Tibial nerve (tissue), 4 donors: Measurements from ENCODE around the gene PTPN14. TPM values are rescaled to one million over a fixed set of nuclear protein-coding genes. Genes with fewer than 3 reads are reported as not detected.

Experiments
- DNase-seq, 2 donors: peaks; one replicate each; pipeline ENCODE4 v3.0.0-alpha.2; 2019; ENCODE audit warnings: low spot score in 2 of 2
- H3K27ac ChIP-seq, 4 donors: fragments of 200-600 bp; sonication (generic) in 3 of 4; one replicate each; pipeline ENCODE4 v1.5.1; 2017 to 2019; ENCODE audit warnings: mild to moderate bottlenecking in 1 of 4
- H3K27me3 ChIP-seq, 2 donors: fragments of 200-600 bp; sonication (generic) in 1 of 2; one replicate each; pipeline versions ENCODE4 v1.5.1 to v1.6.0; 2017 to 2019
- H3K36me3 ChIP-seq, 3 donors: fragments of 200-600 bp; sonication (generic); one replicate each; pipeline ENCODE4 v1.5.1; 2018 to 2019
- H3K4me1 ChIP-seq, 4 donors: fragments of 200-600 bp; sonication (generic) in 3 of 4; one replicate each; pipeline ENCODE4 v1.5.1; 2017 to 2019
- H3K4me3 ChIP-seq, 4 donors: fragments of 200-600 bp; sonication (generic) in 3 of 4; one replicate each; pipeline ENCODE4 v1.5.1; 2017 to 2019; ENCODE audit warnings: mild to moderate bottlenecking in 1 of 4, moderate library complexity in 1 of 4
- H3K9me3 ChIP-seq, 4 donors: fragments of 200-600 bp; sonication (generic) in 3 of 4; one replicate each; pipeline ENCODE4 v1.5.1; 2017 to 2019
- CTCF ChIP-seq, 5 experiments: fragments of 200-600 bp in 3 of 5; fragments of 450-650 bp in 2 of 5; sonication (generic) in 3 of 5; IDR thresholded peaks; one replicate each; pipeline ENCODE4 v1.5.1; 2016 to 2019; ENCODE audit warnings: antibody characterized with exemption in 5 of 5, mild to moderate bottlenecking in 3 of 5, moderate library complexity in 2 of 5
- EP300 ChIP-seq, 2 donors: sonication (generic); formaldehyde crosslinking; IDR thresholded peaks; one replicate each; pipeline ENCODE4 v1.6.1; 2017; ENCODE audit warnings: antibody characterized with exemption in 2 of 2, mild to moderate bottlenecking in 1 of 2
- POLR2A ChIP-seq, 2 donors: fragments of 450-650 bp; IDR thresholded peaks; one replicate each; pipeline ENCODE4 v1.6.1; 2017; ENCODE audit warnings: antibody characterized with exemption in 2 of 2, mild to moderate bottlenecking in 2 of 2, moderate library complexity in 2 of 2
- WGBS, 2 donors: methylation state at CpG; one replicate each; pipeline ENCODE4 v1.1.5; 2018; 5-methylcytosine and 5-hydroxymethylcytosine counted together
- total RNA-seq, 4 donors: library from RNA; depleted of rRNA; stranded (reverse); fragments of >200 nt; gene quantifications; one replicate each; pipeline ENCODE4 v1.1.0, GENCODE V29; 2016

Gene PTPN14
- total RNA-seq, 4 donors from 2014 or later, result 25.8 to 47.4 (median 38.2) TPM

- no peak overlapping the region for H3K4me3 ChIP-seq
- H3K9me3 ChIP-seq, result no peaks in the 10 kb centered on the region
- WGBS, 2 donors, result 38 to 53% methylated on average over 2 of the region's 2 CpGs
- H3K27ac ChIP-seq, result peak overlapping the region in 1 of 4 donors; percentile 4
- no peaks in the 10 kb centered on the region for H3K27me3 ChIP-seq
- TF ChIP-seq CTCF (IDR thresholded peaks at IDR 0.05), result no peak
- no peak for TF ChIP-seq POLR2A (IDR thresholded peaks at IDR 0.05)
- TF ChIP-seq EP300 (IDR thresholded peaks at IDR 0.05), result no peak
- peaks cover 0 to 10% (median 2%) of the 10 kb centered on the region in 4 donors for H3K4me1 ChIP-seq
- no peak for DNase-seq
- no peaks in the 10 kb centered on the region for H3K36me3 ChIP-seq
Measured at GRCh38 chr1:214460304-214460916, 91.0 kb downstream of the PTPN14 start.

GRCh38 chr1:214459895-214460294 lies 91.5 kb downstream of the PTPN14 start:
- Histone ChIP-seq H3K36me3 (no peaks in the 10 kb centered on the region), H3K4me3 (no peak overlapping the region), H3K4me1 (peaks cover 0 to 16% (median 2%) of the 10 kb centered on the region in 4 donors), H3K27me3 (no peaks in the 10 kb centered on the region), H3K9me3 (no peaks in the 10 kb centered on the region), H3K27ac (no peak overlapping the region)
- no peak for DNase-seq
- 54 to 60% methylated on average over 3 of the region's 3 CpGs for WGBS, 2 donors
- no peak for TF ChIP-seq POLR2A (IDR thresholded peaks at IDR 0.05)
- no peak for TF ChIP-seq CTCF (IDR thresholded peaks at IDR 0.05)
- no peak for TF ChIP-seq EP300 (IDR thresholded peaks at IDR 0.05)

GRCh38 chr1:214458541-214458940 lies 92.9 kb downstream of the PTPN14 start:
- WGBS, 2 donors, result 41 to 43% methylated on average over 1 of the region's 1 CpG
- Histone ChIP-seq H3K9me3 (no peaks in the 10 kb centered on the region), H3K36me3 (no peaks in the 10 kb centered on the region), H3K4me1 (peaks cover 0 to 16% (median 6%) of the 10 kb centered on the region in 4 donors), H3K27ac (no peak overlapping the region), H3K27me3 (no peaks in the 10 kb centered on the region), H3K4me3 (no peak overlapping the region)
- no peak for DNase-seq
- TF ChIP-seq CTCF (IDR thresholded peaks at IDR 0.05), result no peak

- no peak for DNase-seq
- no peaks in the 10 kb centered on the region for H3K36me3 ChIP-seq
- TF ChIP-seq CTCF (IDR thresholded peaks at IDR 0.05), result no peak
- TF ChIP-seq POLR2A (IDR thresholded peaks at IDR 0.05), result no peak
- no peak for TF ChIP-seq EP300 (IDR thresholded peaks at IDR 0.05)
- H3K4me1 ChIP-seq, result peaks cover 0 to 33% (median 10%) of the 10 kb centered on the region in 4 donors
- no peaks in the 10 kb centered on the region for H3K27me3 ChIP-seq
- H3K27ac ChIP-seq, result no peak overlapping the region
- 89% methylated on average over 6 of the region's 6 CpGs for WGBS, 2 donors
- no peaks in the 10 kb centered on the region for H3K9me3 ChIP-seq
- H3K4me3 ChIP-seq, result no peak overlapping the region
Measured at GRCh38 chr1:214455971-214456867, 95.2 kb downstream of the PTPN14 start.

GRCh38 chr1:214455479-214455878 lies 95.9 kb downstream of the PTPN14 start:
- WGBS, 2 donors, result 83 to 87% methylated on average over 3 of the region's 3 CpGs

More at GRCh38 chr1:214455479-214455878, 95.9 kb downstream of the PTPN14 start:
- no peak overlapping the region for H3K4me3 ChIP-seq
- peaks cover 0 to 33% (median 10%) of the 10 kb centered on the region in 4 donors for H3K4me1 ChIP-seq
- H3K36me3 ChIP-seq, result no peaks in the 10 kb centered on the region
- no peak overlapping the region for H3K27ac ChIP-seq
- TF ChIP-seq EP300 (IDR thresholded peaks at IDR 0.05) (no peak), POLR2A (IDR thresholded peaks at IDR 0.05) (no peak), CTCF (IDR thresholded peaks at IDR 0.05) (no peak)
- H3K27me3 ChIP-seq, result no peaks in the 10 kb centered on the region
- no peak for DNase-seq
- H3K9me3 ChIP-seq, result no peaks in the 10 kb centered on the region
